Heart right ventricle (tissue), 16 donors: ENCODE results near the gene JAM3. TPM values are rescaled to one million over a fixed set of nuclear protein-coding genes. Genes with fewer than 3 reads are reported as not detected.
A peak's percentile ranks its signal among the peaks of the same experiment; 100 is the strongest.

Experiments used
- ATAC-seq, 8 donors: fragments of 200-7000 bp; cut with Tn5 transposase; one replicate each; pipeline ENCODE4 v1.9.1; 2020; ENCODE audit warnings: mild to moderate bottlenecking in 8 of 8, moderate library complexity in 8 of 8, moderate number of reproducible peaks in 1 of 8
- DNase-seq, 2 donors: peaks; one replicate each; pipeline ENCODE4 v3.0.0-alpha.2; 2020
- H3K27ac ChIP-seq, 10 donors: fragments of 200-600 bp; sonication (generic) in 2 of 10; one replicate each; pipeline versions ENCODE4 v1.5.0 to v1.8.0; 2020 to 2022; ENCODE audit warnings: mild to moderate bottlenecking in 3 of 10
- H3K27me3 ChIP-seq, 7 donors: fragments of 200-600 bp; one replicate each; pipeline ENCODE4 v1.8.0; 2021 to 2022; ENCODE audit warnings: mild to moderate bottlenecking in 2 of 7
- H3K36me3 ChIP-seq, 9 donors: fragments of 200-600 bp; sonication (generic) in 1 of 9; one replicate each; pipeline versions ENCODE4 v1.5.0 to v1.8.0; 2020 to 2022; ENCODE audit warnings: mild to moderate bottlenecking in 2 of 9
- H3K4me1 ChIP-seq, 9 donors: fragments of 200-600 bp; sonication (generic) in 1 of 9; one replicate each; pipeline versions ENCODE4 v1.5.0 to v1.8.0; 2020 to 2022; ENCODE audit warnings: mild to moderate bottlenecking in 4 of 9
- H3K4me3 ChIP-seq, 10 donors: fragments of 200-600 bp; sonication (generic) in 2 of 10; one replicate each; pipeline versions ENCODE4 v1.5.0 to v1.8.0; 2020 to 2022; ENCODE audit warnings: mild to moderate bottlenecking in 7 of 10, moderate library complexity in 2 of 10
- H3K9me3 ChIP-seq, 11 donors: fragments of 200-600 bp in 10 of 11; sonication (generic) in 2 of 11; one replicate each; pipeline versions ENCODE4 v1.5.0 to v1.8.0; 2013 to 2022; ENCODE audit warnings: mild to moderate bottlenecking in 2 of 11, control low read depth in 1 of 11, moderate library complexity in 1 of 11
- CTCF ChIP-seq, 9 donors: fragments of 200-600 bp; sonication (generic) in 2 of 9; IDR thresholded peaks; one replicate each; pipeline versions ENCODE4 v1.5.0 to v1.8.0; 2021 to 2022; ENCODE audit warnings: antibody characterized with exemption in 9 of 9, mild to moderate bottlenecking in 5 of 9, moderate library complexity in 1 of 9
- WGBS, 2 donors: extraction: QIAGEN DNeasy Blood & Tissue Kit; methylation state at CpG; one replicate each; pipeline ENCODE4 v1.1.7; 2013; ENCODE audit warnings: inconsistent platforms in 1 of 2; 5-methylcytosine and 5-hydroxymethylcytosine counted together
- intact Hi-C, 10 donors: fragments of 100-400 bp; cut with DNase I; formaldehyde crosslinking; loops; one replicate each; pipeline versions ENCODE4 v1.11.1 to v1.14.2; 2022
- polyA plus RNA-seq, 2 donors: library from polyadenylated mRNA; stranded (reverse); fragments of 200-250 nt; gene quantifications; one replicate each; pipeline ENCODE4 v1.2.3, GENCODE V29; 2013
- total RNA-seq, 10 donors: library from RNA; stranded (reverse); fragmentation: NEBNext Ultra II Directional in 3 of 10; extraction: Animal tissue kit (Norgen Biotek cat#: 25700) in 3 of 10; gene quantifications; one replicate each; pipeline versions ENCODE4 v1.2.1 to v1.2.4, GENCODE V29; 2021 to 2023
- donor health status: Arrhythmogenic right ventricular cardiomyopathy.
- donor health status: ischemic (EF 13 %, LVEDD 7.1; RV severe dilation, severe dysfunction).
- donor health status: healthy with polysubstance abuse.
- donor health status: DM: no; HTN: yes; CAD: no.
- donor health status: DM: no; HTN: no; CAD: no.
- donor health status: ischemic (EF 25% LVEDD 6.9; RV normal size, moderate dysfunction).
- donor health status: ischemic (EF 25% LVEDD 5.7; RV mildly dilated, moderate dysfunction).
- donor health status: healthy.
- donor health status: DM: yes; HTN: yes; CAD: no.
- donor health status: Ischemic cardiomyopathy.
- donor health status: ischemic (EF 35%, LVEDD 5.7; RV mildly dilated, moderate dysfunction).
- donor health status: nonischemic (EF 11% LVEDD 7.7; RV severe dilation, severe dysfunction).
- donor health status: DM: yes; HTN: yes; CAD: no.
- donor health status: PGD.
- donor health status: ischemic (EF 29% LVEDD 5.4; RV normal size, mild dysfunction).
- donor health status: nonischemic (EF 23%, LVEDD 6.1; RV moderate dilation, normal function).

The JAM3 gene
- total and polyA plus RNA-seq, 12 donors = 12.7 to 55.4 (median 29.0) TPM

GRCh38 chr11:134047586-134047999 lies 21.3 kb upstream of the JAM3 start:
- 24 to 42% methylated on average over 11 of the region's 11 CpGs for WGBS, 2 donors
- H3K27me3 ChIP-seq = peaks cover 0 to 12% (median 0%) of the 10 kb centered on the region in 7 donors
- no peaks in the 10 kb centered on the region for H3K36me3 ChIP-seq
- H3K4me3 ChIP-seq = peak overlapping the region in 6 of 10 donors; percentile 4 to 40 (median 26)
- no peak for TF ChIP-seq CTCF (IDR thresholded peaks at IDR 0.05)
- intact Hi-C loops = loop anchor here in 8 of 10 donors (1.0 to 10.0 kb wide), 6 partner anchors 33 to 207 kb away; partner anchors contain the start of genes ACAD8 (in 1 of the 8) and THYN1 (in 1 of the 8)
- no peaks in the 10 kb centered on the region for H3K9me3 ChIP-seq
- H3K4me1 ChIP-seq = peaks cover 0 to 29% (median 14%) of the 10 kb centered on the region in 9 donors
- H3K27ac ChIP-seq = peak overlapping the region in 7 of 10 donors; percentile 16 to 66 (median 48)
- DNase-seq (peak; percentile 78 to 83), ATAC-seq (peak; percentile 40 to 86 (median 78))

- H3K4me1 ChIP-seq = peaks cover 0 to 29% (median 14%) of the 10 kb centered on the region in 9 donors
- intact Hi-C loops = loop anchor here in 8 of 10 donors (5.0 to 10.0 kb wide), 5 partner anchors 81 to 207 kb away; partner anchors contain the start of genes ACAD8 (in 1 of the 8) and THYN1 (in 1 of the 8)
- H3K27me3 ChIP-seq = peaks cover 0 to 12% (median 0%) of the 10 kb centered on the region in 7 donors
- no peak for TF ChIP-seq CTCF (IDR thresholded peaks at IDR 0.05)
- ATAC-seq = no peak
- DNase-seq = no peak
- no peaks in the 10 kb centered on the region for H3K36me3 ChIP-seq
- 75 to 77% methylated on average over 9 of the region's 9 CpGs for WGBS, 2 donors
- peak overlapping the region in 4 of 10 donors; percentile 1 to 66 (median 38) for H3K27ac ChIP-seq
- H3K9me3 ChIP-seq = no peaks in the 10 kb centered on the region
- H3K4me3 ChIP-seq = peak overlapping the region in 5 of 10 donors; percentile 13 to 40 (median 34)
Measured at GRCh38 chr11:134048028-134048427, 20.8 kb upstream of the JAM3 start.

- 49 to 53% methylated on average over 11 of the region's 11 CpGs for WGBS, 2 donors
- ATAC-seq = no peak
- intact Hi-C loops = loop anchor here in 8 of 10 donors (5.0 to 10.0 kb wide), 5 partner anchors 82 to 205 kb away; partner anchors contain the start of genes ACAD8 (in 1 of the 8) and THYN1 (in 1 of the 8)
- Histone ChIP-seq H3K4me3 (no peak overlapping the region), H3K9me3 (no peaks in the 10 kb centered on the region), H3K4me1 (peaks cover 0 to 32% (median 14%) of the 10 kb centered on the region in 9 donors), H3K36me3 (no peaks in the 10 kb centered on the region), H3K27me3 (peaks cover 0 to 12% (median 0%) of the 10 kb centered on the region in 7 donors), H3K27ac (no peak overlapping the region)
- DNase-seq = no peak
- no peak for TF ChIP-seq CTCF (IDR thresholded peaks at IDR 0.05)
Measured at GRCh38 chr11:134049303-134049702, 19.6 kb upstream of the JAM3 start.

- H3K4me3 ChIP-seq = peak overlapping the region in 7 of 10 donors; percentile 21 to 48 (median 37)
- 39% methylated on average over 43 of the region's 43 CpGs for WGBS, 2 donors
- peaks cover 0 to 32% (median 14%) of the 10 kb centered on the region in 9 donors for H3K4me1 ChIP-seq
- no peaks in the 10 kb centered on the region for H3K36me3 ChIP-seq
- H3K27me3 ChIP-seq = peaks cover 0 to 12% (median 0%) of the 10 kb centered on the region in 7 donors
- DNase-seq (peak; percentile 66 to 81), ATAC-seq (peak; percentile 70 to 85 (median 80))
- peak overlapping the region in 2 of 10 donors; percentile 28 to 40 for H3K27ac ChIP-seq
- intact Hi-C loops = loop anchor here (1.0 to 5.0 kb wide), 5 partner anchors 72 to 92 kb away; no protein-coding TSS in a partner anchor
- H3K9me3 ChIP-seq = no peaks in the 10 kb centered on the region
- peak; percentile 82 to 98 (median 95) for TF ChIP-seq CTCF (IDR thresholded peaks at IDR 0.05)
Measured at GRCh38 chr11:134050541-134051383, 18.1 kb upstream of the JAM3 start.
